HG02623 (cell line): ENCODE measurements around the gene PALS2.
A peak's percentile ranks its signal among the peaks of the same experiment; 100 is the strongest.

ENCODE experiments used
- ATAC-seq: cut with Tn5 transposase; IDR thresholded peaks from one replicate; pipeline ENCODE4 v1.9.1; 2021; ENCODE audit warnings: moderate library complexity; ENCODE audit not compliant: unreplicated experiment

The PALS2 gene

DNA sequence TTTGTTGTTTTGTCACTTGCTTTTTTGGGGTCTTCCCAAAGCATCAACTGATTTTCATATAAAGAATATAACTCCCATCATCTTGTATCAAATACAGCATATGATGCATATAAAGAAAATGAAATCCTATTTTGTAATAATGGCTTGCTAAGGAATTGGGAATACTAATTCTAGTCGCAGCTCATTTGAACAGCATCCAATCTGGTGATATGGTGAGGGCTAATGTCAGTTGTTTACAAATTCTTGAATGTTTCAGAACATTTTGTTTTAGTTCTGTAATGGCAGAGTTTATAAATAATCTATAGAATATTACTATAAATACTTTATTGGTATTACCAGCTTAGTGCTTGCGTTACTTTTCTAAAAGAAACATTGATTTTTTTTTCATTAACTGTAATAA, 8.9 kb downstream of the PALS2 start:
- ATAC-seq, result no peak

- ATAC-seq, result peak; percentile 75
These were observed 14.6 kb downstream of the PALS2 start for GRCh38 chr7:24587853-24588252.

- ATAC-seq, result no peak
These were observed 17.9 kb downstream of the PALS2 start for GRCh38 chr7:24591152-24591551.

DNA sequence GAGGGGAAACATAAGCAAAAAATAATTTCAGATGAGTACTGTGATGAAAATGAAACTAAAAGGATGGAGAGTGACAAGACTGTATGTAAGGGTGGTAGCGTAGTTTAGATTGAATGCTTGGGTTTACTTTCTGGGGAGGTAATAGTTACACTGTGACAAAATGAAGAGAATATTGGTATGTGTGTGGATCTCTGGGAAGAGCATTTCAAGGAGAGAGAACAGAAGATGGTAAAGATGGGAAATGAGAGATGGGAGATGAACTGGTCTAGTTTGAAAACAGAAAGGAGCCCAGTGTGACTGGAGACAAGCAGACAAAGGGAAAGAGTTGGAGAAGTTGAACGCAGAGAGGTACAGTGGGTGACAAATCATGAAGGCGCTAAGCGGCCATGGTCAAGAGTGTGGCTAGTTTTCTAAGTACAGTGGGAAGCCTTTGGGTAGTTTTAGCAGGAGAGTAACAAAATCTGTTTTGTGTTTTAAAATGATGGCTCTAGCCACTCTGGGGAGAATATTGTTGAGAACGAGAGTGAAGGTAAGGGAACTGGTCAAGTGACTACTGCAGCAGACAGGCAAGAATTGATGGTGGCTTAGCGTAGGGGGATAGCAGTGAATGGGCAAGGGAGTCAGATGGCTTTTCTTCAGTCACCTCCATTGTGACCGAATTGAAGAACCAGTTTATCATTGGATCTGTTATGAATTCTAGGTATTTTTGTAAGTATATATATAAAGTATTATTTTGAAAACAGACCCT, 22.6 kb downstream of the PALS2 start:
- ATAC-seq, result peak; percentile 62

GRCh38 chr7:24597014-24597413, 23.8 kb downstream of the PALS2 start:
- ATAC-seq, result no peak

GRCh38 chr7:24601600-24601999, 28.3 kb downstream of the PALS2 start:
- no peak for ATAC-seq

GRCh38 chr7:24602860-24603456, 29.7 kb downstream of the PALS2 start:
- no peak for ATAC-seq

DNA sequence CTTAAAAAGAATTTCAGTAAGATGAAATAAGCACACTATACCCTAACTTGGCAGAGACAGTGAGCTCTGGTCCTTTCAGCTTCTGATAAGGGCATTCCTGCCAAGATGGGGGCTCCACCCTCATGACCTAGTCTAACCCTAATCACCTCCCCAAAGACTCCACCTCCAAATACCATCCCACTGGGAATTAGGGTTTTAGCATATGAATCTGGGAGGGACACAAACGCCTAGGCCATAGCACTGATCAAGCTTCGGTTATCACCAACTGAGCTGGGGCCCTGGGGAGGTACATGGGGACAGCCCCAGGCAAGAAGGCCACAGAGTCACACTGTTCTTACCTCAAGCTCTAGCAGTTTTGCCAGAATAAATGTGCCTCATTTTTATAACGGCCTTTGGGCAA, 31.4 kb downstream of the PALS2 start:
- ATAC-seq, result no peak

DNA sequence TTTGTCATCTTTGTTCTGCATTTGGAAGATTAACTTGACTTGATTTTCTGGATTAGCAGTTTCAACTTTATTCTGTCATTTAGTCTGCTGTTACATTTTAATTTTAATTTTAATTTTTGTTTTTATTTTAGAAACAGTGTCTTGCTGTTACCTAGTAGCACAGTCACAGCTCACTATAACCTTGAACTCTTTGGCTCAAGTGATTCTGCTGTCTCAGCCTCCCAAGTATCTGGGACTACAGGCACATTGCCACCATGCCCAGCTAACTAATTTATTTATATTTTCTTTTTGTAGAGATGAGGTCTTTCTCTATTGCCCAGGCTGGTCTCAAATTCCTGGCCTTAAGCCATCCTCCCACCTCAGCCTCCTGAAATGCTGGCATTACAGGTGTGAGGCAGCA, 35.3 kb downstream of the PALS2 start:
- ATAC-seq, result no peak

- ATAC-seq, result no peak
These were observed 35.8 kb downstream of the PALS2 start for GRCh38 chr7:24609059-24609458.

DNA sequence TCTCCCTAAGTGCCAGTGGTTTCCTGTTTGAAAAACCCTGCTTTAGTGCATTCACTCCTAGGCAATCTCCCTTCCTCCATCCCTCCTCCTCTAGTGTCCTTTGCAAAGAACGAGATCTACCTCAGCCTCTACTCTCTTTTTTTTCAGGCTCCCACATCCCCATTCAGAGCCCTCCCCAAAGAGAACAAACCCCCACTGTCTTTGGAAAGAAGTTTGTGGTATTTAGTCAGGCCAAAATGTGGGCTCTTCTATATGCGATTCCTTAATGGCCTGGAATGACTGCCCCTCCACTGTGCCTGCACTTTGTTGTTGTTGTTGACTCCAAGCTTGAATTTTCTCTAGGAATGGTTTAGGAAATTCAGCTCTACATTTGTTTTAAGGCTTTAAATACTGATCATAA, 36.3 kb downstream of the PALS2 start:
- no peak for ATAC-seq

DNA sequence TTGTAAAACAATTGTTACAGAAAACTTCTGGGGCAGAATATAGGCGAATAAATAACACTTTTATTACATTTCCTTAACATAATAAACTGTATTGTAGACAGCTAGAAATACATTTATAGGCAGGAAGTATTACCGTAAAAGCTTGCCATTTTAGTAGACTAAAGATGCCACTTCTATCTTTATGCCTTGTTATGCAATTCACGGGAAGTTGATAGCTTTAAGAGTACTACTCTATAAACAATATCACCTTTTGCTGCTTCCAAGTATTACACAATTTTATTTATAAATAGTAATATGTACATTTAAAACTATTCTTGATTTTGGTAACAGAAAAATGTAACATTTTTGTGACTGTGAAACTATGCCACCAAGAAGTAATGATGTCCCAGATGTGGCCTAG, 37.9 kb downstream of the PALS2 start:
- no peak for ATAC-seq

GRCh38 chr7:24617957-24618616, 44.8 kb downstream of the PALS2 start:
- ATAC-seq, result no peak

DNA sequence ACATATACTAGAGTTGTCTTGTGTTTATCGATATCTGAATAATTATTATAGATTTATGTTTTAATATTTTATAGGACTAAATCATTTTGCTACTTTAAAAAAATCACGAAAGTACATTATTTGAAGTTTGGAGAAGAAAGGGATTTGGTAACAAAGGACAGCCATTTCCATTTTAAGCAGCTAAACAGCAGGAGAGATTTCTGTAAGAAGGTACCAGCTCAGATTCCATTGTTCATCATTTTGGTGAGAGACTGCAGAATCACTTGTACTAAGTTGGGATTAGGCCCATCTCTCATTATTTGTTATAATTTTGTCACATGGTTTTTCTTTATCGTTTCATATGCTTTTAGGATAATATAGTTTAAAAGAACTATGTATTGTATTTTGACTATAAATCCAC, 46.7 kb downstream of the PALS2 start:
- ATAC-seq, result no peak

GRCh38 chr7:24622646-24623182, 49.5 kb downstream of the PALS2 start:
- no peak for ATAC-seq
